Measurements from ENCODE around the gene COMMD6. TPM values are rescaled to one million over a fixed set of nuclear protein-coding genes. Genes with fewer than 3 reads are reported as not detected.

Gene COMMD6
- total and polyA plus RNA-seq, 11 donors = 19.8 to 155 (median 126) TPM

GRCh38 chr13:75558145-75558840 lies 20.7 kb upstream of the COMMD6 start:
- Histone ChIP-seq H3K9me3 (no peaks in the 10 kb centered on the region), H3K4me1 (peaks cover 0 to 12% (median 4%) of the 10 kb centered on the region in 12 donors), H3K27me3 (no peaks in the 10 kb centered on the region), H3K4me3 (no peak overlapping the region), H3K36me3 (peaks cover 0 to 43% (median 13%) of the 10 kb centered on the region in 9 donors), H3K27ac (peak overlapping the region in 1 of 12 donors; percentile 25)
- no peak for DNase-seq
- TF ChIP-seq, protein P1, sequence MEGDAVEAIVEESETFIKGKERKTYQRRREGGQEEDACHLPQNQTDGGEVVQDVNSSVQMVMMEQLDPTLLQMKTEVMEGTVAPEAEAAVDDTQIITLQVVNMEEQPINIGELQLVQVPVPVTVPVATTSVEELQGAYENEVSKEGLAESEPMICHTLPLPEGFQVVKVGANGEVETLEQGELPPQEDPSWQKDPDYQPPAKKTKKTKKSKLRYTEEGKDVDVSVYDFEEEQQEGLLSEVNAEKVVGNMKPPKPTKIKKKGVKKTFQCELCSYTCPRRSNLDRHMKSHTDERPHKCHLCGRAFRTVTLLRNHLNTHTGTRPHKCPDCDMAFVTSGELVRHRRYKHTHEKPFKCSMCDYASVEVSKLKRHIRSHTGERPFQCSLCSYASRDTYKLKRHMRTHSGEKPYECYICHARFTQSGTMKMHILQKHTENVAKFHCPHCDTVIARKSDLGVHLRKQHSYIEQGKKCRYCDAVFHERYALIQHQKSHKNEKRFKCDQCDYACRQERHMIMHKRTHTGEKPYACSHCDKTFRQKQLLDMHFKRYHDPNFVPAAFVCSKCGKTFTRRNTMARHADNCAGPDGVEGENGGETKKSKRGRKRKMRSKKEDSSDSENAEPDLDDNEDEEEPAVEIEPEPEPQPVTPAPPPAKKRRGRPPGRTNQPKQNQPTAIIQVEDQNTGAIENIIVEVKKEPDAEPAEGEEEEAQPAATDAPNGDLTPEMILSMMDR (IDR thresholded peaks at IDR 0.05) = no peak
- no peak for TF ChIP-seq POLR2A (IDR thresholded peaks at IDR 0.05)
- intact Hi-C loops (cut with DNase I) = no loop called here
- ATAC-seq = peak in 1 of 4 donors; percentile 28
- WGBS, 4 donors = 54 to 73% (median 66%) methylated on average over 2 of the region's 2 CpGs

DNA sequence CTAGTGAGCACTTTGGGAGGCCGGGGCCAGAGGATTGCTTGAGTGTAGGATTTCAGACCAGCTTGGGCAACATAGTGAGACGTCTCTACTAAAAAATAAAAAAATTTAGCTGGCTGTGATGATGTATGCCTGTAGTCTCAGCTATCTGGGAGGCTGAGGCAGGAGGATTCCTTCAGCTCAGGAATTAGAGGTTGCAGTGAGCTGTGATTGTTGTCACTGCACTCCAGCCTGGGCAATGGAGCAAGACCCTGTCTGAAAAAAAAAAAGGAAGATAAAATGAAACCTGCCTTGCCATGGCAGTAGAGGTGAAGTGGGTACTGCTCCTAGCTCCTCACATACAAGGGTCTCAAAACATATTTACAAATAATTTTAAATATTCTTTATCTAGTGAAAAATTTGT lies 19.3 kb upstream of the COMMD6 start:
- no peaks in the 10 kb centered on the region for H3K27me3 ChIP-seq
- no peaks in the 10 kb centered on the region for H3K9me3 ChIP-seq
- peaks cover 0 to 30% (median 11%) of the 10 kb centered on the region in 9 donors for H3K36me3 ChIP-seq
- H3K27ac ChIP-seq = no peak overlapping the region
- ATAC-seq (no peak), DNase-seq (no peak)
- H3K4me3 ChIP-seq = no peak overlapping the region
- TF ChIP-seq POLR2A (IDR thresholded peaks at IDR 0.05) = no peak
- TF ChIP-seq, protein P1 (IDR thresholded peaks at IDR 0.05) = no peak
- H3K4me1 ChIP-seq = peaks cover 0 to 12% (median 4%) of the 10 kb centered on the region in 12 donors
- intact Hi-C loops (cut with DNase I) = no loop called here
- WGBS, 4 donors = 84 to 96% (median 93%) methylated on average over 2 of the region's 2 CpGs

DNA sequence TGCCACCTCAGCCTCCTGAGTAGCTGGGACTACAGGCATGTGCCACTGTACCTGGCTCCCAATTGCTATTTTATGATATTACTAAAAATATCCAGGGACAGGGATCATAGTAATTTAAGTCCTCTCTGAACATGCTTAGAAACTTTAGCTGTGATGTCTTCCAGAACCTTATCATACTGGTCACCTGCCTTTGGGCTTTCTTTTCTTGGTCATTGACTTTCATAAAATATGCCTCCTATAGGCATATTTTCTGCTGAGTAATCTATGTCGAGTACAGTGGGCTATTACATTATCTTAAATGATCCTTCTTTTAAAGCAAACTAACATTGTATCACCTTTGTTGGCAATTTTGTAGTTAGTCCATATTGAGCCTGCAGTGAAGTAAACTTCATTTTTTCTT lies 18.2 kb upstream of the COMMD6 start:
- peaks cover 0 to 20% (median 7%) of the 10 kb centered on the region in 9 donors for H3K36me3 ChIP-seq
- WGBS, 4 donors = 54 to 81% (median 77%) methylated on average over 1 of the region's 1 CpG
- no peaks in the 10 kb centered on the region for H3K9me3 ChIP-seq
- TF ChIP-seq, protein P1 (IDR thresholded peaks at IDR 0.05) = no peak
- TF ChIP-seq POLR2A (IDR thresholded peaks at IDR 0.05) = no peak
- no peak overlapping the region for H3K27ac ChIP-seq
- no peaks in the 10 kb centered on the region for H3K27me3 ChIP-seq
- no peak overlapping the region for H3K4me3 ChIP-seq
- intact Hi-C loops (cut with DNase I) = no loop called here
- H3K4me1 ChIP-seq = peaks cover 0 to 15% (median 6%) of the 10 kb centered on the region in 12 donors
- no peak for DNase-seq
- no peak for ATAC-seq

DNA sequence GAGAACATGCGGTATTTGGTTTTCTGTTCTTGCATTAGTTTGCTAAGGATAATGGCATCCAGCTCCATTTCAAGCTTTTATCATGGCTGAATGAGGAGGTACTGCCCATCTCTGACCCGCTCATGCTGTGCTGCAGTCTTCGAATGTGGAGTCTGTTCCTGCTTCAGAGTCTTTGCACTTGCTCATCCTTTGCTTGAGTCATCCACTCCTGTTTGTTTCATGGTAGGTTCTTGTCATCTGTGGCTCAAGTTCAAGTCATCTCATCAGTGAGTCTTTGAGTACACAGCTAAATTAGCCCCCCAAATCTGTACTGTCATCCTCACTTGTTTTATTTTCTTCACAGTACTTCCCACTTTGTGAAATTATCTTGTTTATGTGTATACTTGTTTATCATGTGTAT lies 17.3 kb upstream of the COMMD6 start:
- DNase-seq = no peak
- no peak for ATAC-seq
- Histone ChIP-seq H3K27me3 (no peaks in the 10 kb centered on the region), H3K9me3 (no peaks in the 10 kb centered on the region), H3K36me3 (peaks cover 0 to 17% (median 3%) of the 10 kb centered on the region in 9 donors), H3K4me1 (peaks cover 0 to 22% (median 13%) of the 10 kb centered on the region in 12 donors), H3K4me3 (no peak overlapping the region), H3K27ac (no peak overlapping the region)
- WGBS, 4 donors = 97 to 98% (median 98%) methylated on average over 3 of the region's 3 CpGs
- no peak for TF ChIP-seq POLR2A (IDR thresholded peaks at IDR 0.05)
- TF ChIP-seq, protein P1 (IDR thresholded peaks at IDR 0.05) = no peak
- intact Hi-C loops (cut with DNase I) = loop anchor here in 1 of 10 donors (5.0 kb wide), 1 partner anchor 183 kb away; no protein-coding TSS in a partner anchor

Measured in heart left ventricle (tissue), 16 donors.